Measurements from ENCODE around the gene SLC4A1. TPM values are rescaled to one million over a fixed set of nuclear protein-coding genes. Genes with fewer than 3 reads are reported as not detected.

The SLC4A1 gene
- total RNA-seq = not detected in 2 replicates

GRCh38 chr17:44267818-44268490, at the start of gene SLC4A1:
TSS of gene SLC4A1 (minus strand) at chr17:44268135. CDS start at chr17:44262866, 5,269 bp downstream.

DNA sequence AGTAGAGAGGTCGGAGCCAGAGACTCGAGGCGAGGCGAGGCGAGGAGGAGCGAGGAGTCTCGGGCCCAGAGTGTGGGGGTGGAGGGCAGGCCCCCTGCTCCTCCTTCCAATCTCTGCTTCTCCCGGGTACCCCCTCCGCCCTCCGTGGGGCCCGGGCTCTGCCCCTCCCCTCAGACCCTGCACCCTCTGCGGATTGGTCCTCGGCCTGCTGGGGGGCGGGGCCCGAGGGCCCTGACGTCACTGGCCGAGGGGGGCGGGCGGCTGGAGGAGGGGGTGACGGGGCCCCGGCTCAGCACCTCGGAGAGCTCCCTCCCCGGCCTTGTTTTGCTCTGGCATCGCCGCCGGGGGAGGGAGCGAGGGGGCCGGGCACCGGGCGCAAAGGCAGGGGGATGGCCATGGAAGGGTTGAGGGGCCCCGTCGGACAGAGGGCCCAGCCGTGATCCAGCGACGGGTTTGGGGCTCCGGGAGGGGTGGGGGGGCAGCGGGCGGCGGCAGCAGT, 40.4 kb upstream of the SLC4A1 start, which contains the start of gene RUNDC3A:
Gene RUNDC3A (plus strand): TSS at position 282 of the 499 bp plus-strand sequence. CDS start 232 bp downstream, outside the sequence.

GRCh38 chr17:44219616-44220212, 48.2 kb downstream of the SLC4A1 start, which contains the start of gene UBTF:
TSS of gene UBTF (minus strand) at chr17:44219675. CDS start at chr17:44218229, 1,446 bp downstream.

DNA sequence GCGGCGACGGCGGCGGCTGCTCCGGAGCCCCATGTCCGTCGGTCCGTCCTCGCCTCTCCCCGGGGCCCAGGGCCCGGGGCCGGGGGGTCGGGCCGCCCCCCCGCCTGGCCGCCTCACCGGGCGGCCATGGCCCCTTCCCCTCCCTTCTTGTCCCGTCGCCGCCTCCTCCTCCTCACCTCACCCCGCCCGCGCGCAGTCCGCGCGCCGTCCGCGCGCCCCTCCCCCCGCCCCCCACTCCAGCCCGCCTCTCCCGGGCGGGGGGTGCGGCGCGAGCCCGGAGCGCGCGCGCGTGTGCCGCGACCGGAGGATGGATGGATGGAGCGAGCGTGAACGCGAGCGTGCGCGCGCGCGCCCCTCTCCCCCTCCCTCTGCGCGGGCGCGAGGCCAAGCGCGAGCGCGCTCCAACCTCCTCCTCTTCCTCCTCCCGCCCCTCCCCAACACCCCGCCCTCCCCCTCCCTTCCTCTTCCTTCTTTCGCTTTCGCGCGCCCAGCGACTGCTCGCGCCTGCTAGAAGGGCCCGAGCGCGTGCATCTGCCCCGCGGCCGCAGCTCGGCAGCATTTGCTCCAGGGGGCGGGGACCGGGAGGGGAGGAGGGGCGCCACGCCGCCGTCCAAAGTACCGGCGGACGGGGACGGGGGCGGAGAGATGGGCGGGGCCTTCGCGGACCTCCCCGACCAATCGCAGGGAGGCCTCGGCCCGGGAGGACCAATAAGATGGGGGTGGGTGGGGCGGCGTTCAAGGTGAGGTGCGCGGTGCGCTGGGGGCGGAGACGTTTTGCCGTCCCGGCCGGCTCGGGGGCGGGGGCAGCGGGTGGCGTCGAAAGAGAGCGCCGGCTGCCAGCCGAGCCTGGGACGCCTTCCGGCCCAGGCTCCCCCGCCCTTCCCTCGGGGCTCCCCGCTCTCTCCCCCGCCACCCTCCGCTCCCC, 68.1 kb downstream of the SLC4A1 start, which contains the start of gene ATXN7L3:
Gene ATXN7L3 (minus strand): TSS at position 332 of the 925 bp plus-strand sequence. CDS start 1,814 bp downstream, outside the sequence.

Small RNAs within 50 kb of the gene (small RNA-seq; reads per million reads assigned to genes)
- gene MIR6782 (not detected), gene RF00012 (not detected), gene RN7SL507P (not detected), gene RNU6-453P (not detected)

Other genes with a start within 250 kb of the SLC4A1 start
- gene LSM12, start 201.5 kb downstream of the SLC4A1 start, total RNA-seq = 84.9 and 93.8 TPM in 2 replicates
- gene G6PC3, start 197.4 kb downstream of the SLC4A1 start, total RNA-seq = 39.9 and 42.6 TPM in 2 replicates
- 47.4 and 53.4 TPM in 2 replicates for gene HDAC5, start 144.5 kb downstream of the SLC4A1 start, total RNA-seq
- 5.5 and 8.4 TPM in 2 replicates for gene HROB, start 126.2 kb downstream of the SLC4A1 start, total RNA-seq
- under 0.01 TPM in 1 of 2 replicates, not detected in the other for gene ASB16, start 97.4 kb downstream of the SLC4A1 start, total RNA-seq
- gene TMUB2, start 81.2 kb downstream of the SLC4A1 start, total RNA-seq = 18.6 and 19.1 TPM in 2 replicates
- 22.0 and 39.5 TPM in 2 replicates for gene ATXN7L3, start 68.3 kb downstream of the SLC4A1 start, total RNA-seq
- 47.0 and 59.2 TPM in 2 replicates for gene UBTF, start 48.5 kb downstream of the SLC4A1 start, total RNA-seq
- gene RUNDC3A, start 40.5 kb upstream of the SLC4A1 start, total RNA-seq = under 0.01 TPM in 1 of 2 replicates, not detected in the other
- 80.5 and 86.8 TPM in 2 replicates for gene SLC25A39, start 56.7 kb upstream of the SLC4A1 start, total RNA-seq
- gene GRN, start 77.2 kb upstream of the SLC4A1 start, total RNA-seq = 180 and 246 TPM in 2 replicates
- gene FAM171A2, start 95.7 kb upstream of the SLC4A1 start, total RNA-seq = 0.73 and 0.98 TPM in 2 replicates
- under 0.01 TPM in 1 of 2 replicates, not detected in the other for gene ITGA2B, start 121.5 kb upstream of the SLC4A1 start, total RNA-seq
- 16.9 and 23.3 TPM in 2 replicates for gene GPATCH8, start 235.3 kb upstream of the SLC4A1 start, total RNA-seq

Data from subcutaneous preadipocyte (primary cell).